ENCODE results near the gene MALAT1.
A peak's percentile ranks its signal among the peaks of the same experiment; 100 is the strongest.

Gene MALAT1

GRCh38 chr11:65540290-65541092, 41.6 kb downstream of the MALAT1 start:
- DNase-seq: peak; percentile 93

- no peak for DNase-seq
Observed at GRCh38 chr11:65541093-65541982, 42.5 kb downstream of the MALAT1 start.

GRCh38 chr11:65542738-65543390, 44.0 kb downstream of the MALAT1 start:
- no peak for DNase-seq

- DNase-seq: no peak
Observed at GRCh38 chr11:65545853-65546216, 47.0 kb downstream of the MALAT1 start.

GRCh38 chr11:65546217-65546958, 47.5 kb downstream of the MALAT1 start:
- DNase-seq: peak; percentile 99

GRCh38 chr11:65547446-65548125, 48.7 kb downstream of the MALAT1 start:
- no peak for DNase-seq

GRCh38 chr11:65548395-65548794, 49.5 kb downstream of the MALAT1 start:
- DNase-seq: no peak

- no peak for DNase-seq
Observed at GRCh38 chr11:65549096-65549495, 50.3 kb downstream of the MALAT1 start.

GRCh38 chr11:65551572-65552387, 52.9 kb downstream of the MALAT1 start:
- DNase-seq: peak; percentile 75

GRCh38 chr11:65552388-65552951, 53.6 kb downstream of the MALAT1 start:
- DNase-seq: no peak

- DNase-seq: peak; percentile 74
Observed at GRCh38 chr11:65553301-65554001, 54.6 kb downstream of the MALAT1 start.

- no peak for DNase-seq
Observed at GRCh38 chr11:65554057-65554818, 55.4 kb downstream of the MALAT1 start.

GRCh38 chr11:65554842-65555430, 56.1 kb downstream of the MALAT1 start:
- no peak for DNase-seq

GRCh38 chr11:65555693-65556231, 56.9 kb downstream of the MALAT1 start:
- no peak for DNase-seq

All from activated CD4-positive, alpha-beta T cell treated with anti-CD3 and anti-CD28 coated beads, Interleukin-2, Interleukin-6, amounts not matched to agents 100 ng/mL and 50 ng/mL, durations not matched to agents 16 hours and 8 hours (primary cell).